ENCODE measurements around the gene LIPG. TPM values are rescaled to one million over a fixed set of nuclear protein-coding genes. Genes with fewer than 3 reads are reported as not detected.

LIPG gene
- total RNA-seq, 1 experiment from 2014 or later: 92.0 TPM

DNA sequence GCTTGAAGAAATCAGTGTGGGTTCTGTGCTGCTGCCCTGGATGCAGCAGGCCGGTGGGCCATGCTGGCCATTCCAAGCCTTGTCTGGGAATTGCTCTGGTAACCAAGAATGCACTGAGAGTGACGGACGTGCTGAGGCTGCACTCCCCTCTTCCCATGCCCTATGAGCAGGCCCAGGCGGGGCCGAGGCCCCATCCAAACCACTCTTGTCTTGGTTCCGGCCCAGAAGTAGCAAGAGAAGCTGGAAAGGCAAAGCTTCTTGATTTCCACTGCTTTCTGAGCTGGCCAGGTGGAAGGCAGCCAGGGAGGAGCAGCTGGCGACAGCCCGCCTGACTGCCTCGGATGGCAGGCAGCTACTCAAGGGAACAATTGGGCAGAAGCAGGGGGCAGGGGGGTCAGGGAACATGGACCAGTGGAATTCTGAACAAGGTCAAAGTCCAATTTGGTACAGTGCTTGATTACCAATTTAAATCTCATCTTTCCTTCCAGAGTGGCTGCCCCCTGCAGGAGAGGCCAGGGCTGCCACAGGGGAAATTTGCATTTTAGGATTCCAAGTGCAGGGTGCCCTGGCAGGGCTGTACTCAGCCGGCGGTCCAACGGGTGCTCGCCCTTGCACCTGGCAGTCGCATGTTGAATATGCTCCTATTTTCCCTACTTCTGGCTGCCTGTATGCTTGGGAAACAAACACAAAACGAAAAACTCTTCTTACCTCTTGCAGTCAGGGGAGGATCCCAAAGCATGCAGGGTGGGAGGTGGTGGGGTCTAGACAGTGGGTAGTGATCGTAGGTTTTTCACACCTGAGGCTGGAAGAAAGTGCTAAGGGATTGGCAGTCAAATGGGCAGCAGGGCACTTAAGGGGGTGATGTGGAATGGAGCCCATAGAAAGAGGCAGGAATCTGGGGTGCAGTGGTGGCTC, 67.3 kb downstream of the LIPG start:
- 0 out of 2 replicates have a peak, but pooled peaks cover 8% of the 10 kb centered on the region for H3K4me1 ChIP-seq (ENCODE audit: control insufficient read depth, insufficient read depth, low read length)
- no TSS peak for BruUV-seq (replicated peaks)
- in situ Hi-C loops (cut with HindIII; ENCODE audit: low pct_unique_long_range_greater_than_20kb, low sequenced_read_pairs) (no loop called here), intact Hi-C loops (cut with micrococcal nuclease; ENCODE audit: unreplicated experiment) (no loop called here)
- no peak overlapping the region for H3K4me3 ChIP-seq (ENCODE audit: low read depth in 2 of 2, low read length in 2 of 2)
- ChIA-PET POLR2A (no interaction called here), CTCF (no interaction called here)
- no peak overlapping the region for H3K27ac ChIP-seq (ENCODE audit: low read length)
- TF ChIP-seq POLR2AphosphoS5 (IDR thresholded peaks at IDR 0.05; ENCODE audit: low read depth, low read length): no peak
- TF ChIP-seq, protein P1, sequence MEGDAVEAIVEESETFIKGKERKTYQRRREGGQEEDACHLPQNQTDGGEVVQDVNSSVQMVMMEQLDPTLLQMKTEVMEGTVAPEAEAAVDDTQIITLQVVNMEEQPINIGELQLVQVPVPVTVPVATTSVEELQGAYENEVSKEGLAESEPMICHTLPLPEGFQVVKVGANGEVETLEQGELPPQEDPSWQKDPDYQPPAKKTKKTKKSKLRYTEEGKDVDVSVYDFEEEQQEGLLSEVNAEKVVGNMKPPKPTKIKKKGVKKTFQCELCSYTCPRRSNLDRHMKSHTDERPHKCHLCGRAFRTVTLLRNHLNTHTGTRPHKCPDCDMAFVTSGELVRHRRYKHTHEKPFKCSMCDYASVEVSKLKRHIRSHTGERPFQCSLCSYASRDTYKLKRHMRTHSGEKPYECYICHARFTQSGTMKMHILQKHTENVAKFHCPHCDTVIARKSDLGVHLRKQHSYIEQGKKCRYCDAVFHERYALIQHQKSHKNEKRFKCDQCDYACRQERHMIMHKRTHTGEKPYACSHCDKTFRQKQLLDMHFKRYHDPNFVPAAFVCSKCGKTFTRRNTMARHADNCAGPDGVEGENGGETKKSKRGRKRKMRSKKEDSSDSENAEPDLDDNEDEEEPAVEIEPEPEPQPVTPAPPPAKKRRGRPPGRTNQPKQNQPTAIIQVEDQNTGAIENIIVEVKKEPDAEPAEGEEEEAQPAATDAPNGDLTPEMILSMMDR (IDR thresholded peaks at IDR 0.05): peak; percentile 23; the same call in 1 of the 2 replicates
- no peaks in the 10 kb centered on the region for H3K9me3 ChIP-seq (ENCODE audit: control insufficient read depth, insufficient read depth, low read depth, low read length)
- ATAC-seq: no peak
- H3K36me3 ChIP-seq (ENCODE audit: control insufficient read depth, insufficient read depth, low read length): no peaks in the 10 kb centered on the region
- no peak for DNase-seq (ENCODE audit: low read depth, low spot score)
- H3K27me3 ChIP-seq (ENCODE audit: control insufficient read depth, insufficient read depth, low read length): no peaks in the 10 kb centered on the region

DNA sequence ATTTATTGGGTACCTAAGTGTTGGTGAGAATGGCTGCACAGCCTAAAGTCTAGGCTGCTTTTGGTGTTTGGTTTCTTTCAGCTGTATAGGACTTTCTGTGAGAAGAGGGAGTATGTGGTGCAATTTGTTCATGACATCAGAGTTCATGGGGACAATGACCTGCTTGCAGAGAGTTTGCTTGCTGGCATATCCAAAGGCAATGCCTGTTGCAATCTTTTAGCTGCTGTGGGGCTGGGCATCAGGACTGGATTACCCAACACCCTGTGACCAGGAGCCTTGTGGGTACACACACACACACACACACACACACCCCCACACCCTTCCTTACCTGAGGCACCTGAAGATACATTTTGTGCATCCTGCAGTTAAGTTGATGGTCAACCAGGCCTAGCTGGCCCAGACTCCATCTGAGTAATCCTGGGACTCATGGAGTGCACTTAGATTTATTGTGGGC, 68.4 kb downstream of the LIPG start:
- no peaks in the 10 kb centered on the region for H3K9me3 ChIP-seq (ENCODE audit: control insufficient read depth, insufficient read depth, low read depth, low read length)
- no peak overlapping the region for H3K4me3 ChIP-seq (ENCODE audit: low read depth in 2 of 2, low read length in 2 of 2)
- CTCF ChIA-PET: no interaction called here
- POLR2A ChIA-PET: no interaction called here
- H3K27ac ChIP-seq (ENCODE audit: low read length): no peak overlapping the region
- intact Hi-C loops (cut with micrococcal nuclease; ENCODE audit: unreplicated experiment) (no loop called here), in situ Hi-C loops (cut with HindIII; ENCODE audit: low pct_unique_long_range_greater_than_20kb, low sequenced_read_pairs) (no loop called here)
- H3K4me1 ChIP-seq (ENCODE audit: control insufficient read depth, insufficient read depth, low read length): 0 out of 2 replicates have a peak, but pooled peaks cover 4% of the 10 kb centered on the region
- TF ChIP-seq, protein P2, sequence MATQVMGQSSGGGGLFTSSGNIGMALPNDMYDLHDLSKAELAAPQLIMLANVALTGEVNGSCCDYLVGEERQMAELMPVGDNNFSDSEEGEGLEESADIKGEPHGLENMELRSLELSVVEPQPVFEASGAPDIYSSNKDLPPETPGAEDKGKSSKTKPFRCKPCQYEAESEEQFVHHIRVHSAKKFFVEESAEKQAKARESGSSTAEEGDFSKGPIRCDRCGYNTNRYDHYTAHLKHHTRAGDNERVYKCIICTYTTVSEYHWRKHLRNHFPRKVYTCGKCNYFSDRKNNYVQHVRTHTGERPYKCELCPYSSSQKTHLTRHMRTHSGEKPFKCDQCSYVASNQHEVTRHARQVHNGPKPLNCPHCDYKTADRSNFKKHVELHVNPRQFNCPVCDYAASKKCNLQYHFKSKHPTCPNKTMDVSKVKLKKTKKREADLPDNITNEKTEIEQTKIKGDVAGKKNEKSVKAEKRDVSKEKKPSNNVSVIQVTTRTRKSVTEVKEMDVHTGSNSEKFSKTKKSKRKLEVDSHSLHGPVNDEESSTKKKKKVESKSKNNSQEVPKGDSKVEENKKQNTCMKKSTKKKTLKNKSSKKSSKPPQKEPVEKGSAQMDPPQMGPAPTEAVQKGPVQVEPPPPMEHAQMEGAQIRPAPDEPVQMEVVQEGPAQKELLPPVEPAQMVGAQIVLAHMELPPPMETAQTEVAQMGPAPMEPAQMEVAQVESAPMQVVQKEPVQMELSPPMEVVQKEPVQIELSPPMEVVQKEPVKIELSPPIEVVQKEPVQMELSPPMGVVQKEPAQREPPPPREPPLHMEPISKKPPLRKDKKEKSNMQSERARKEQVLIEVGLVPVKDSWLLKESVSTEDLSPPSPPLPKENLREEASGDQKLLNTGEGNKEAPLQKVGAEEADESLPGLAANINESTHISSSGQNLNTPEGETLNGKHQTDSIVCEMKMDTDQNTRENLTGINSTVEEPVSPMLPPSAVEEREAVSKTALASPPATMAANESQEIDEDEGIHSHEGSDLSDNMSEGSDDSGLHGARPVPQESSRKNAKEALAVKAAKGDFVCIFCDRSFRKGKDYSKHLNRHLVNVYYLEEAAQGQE (IDR thresholded peaks at IDR 0.05; ENCODE audit: insufficient read depth in 1 of 2, low read depth in 2 of 2, low read length in 1 of 2): no peak
- TF ChIP-seq POLR2AphosphoS5 (IDR thresholded peaks at IDR 0.05; ENCODE audit: low read depth, low read length) (no peak), TCF7L2 (IDR thresholded peaks at IDR 0.05; ENCODE audit: low read depth, low read length) (no peak), SIN3A (IDR thresholded peaks at IDR 0.05; ENCODE audit: borderline replicate concordance, insufficient read depth, low read depth, low read length) (no peak)
- TF ChIP-seq, protein P1 (IDR thresholded peaks at IDR 0.05): no peak
- DNase-seq (ENCODE audit: low read depth, low spot score): no peak
- no peaks in the 10 kb centered on the region for H3K27me3 ChIP-seq (ENCODE audit: control insufficient read depth, insufficient read depth, low read length)
- no peak for ATAC-seq
- no TSS peak for BruUV-seq (replicated peaks)
- no peaks in the 10 kb centered on the region for H3K36me3 ChIP-seq (ENCODE audit: control insufficient read depth, insufficient read depth, low read length)
